ENCODE data around the gene DLGAP1. TPM values are rescaled to one million over a fixed set of nuclear protein-coding genes. Genes with fewer than 3 reads are reported as not detected.
"Not testable (repeated sequence)": the region's sequence is repeated elsewhere in the genome, so short reads cannot be mapped to it uniquely, and the experiment has no call there.

DLGAP1 gene
- polyA plus RNA-seq, 1 of the 3 experiments (the other 2 are of a cell fraction): not detected

DNA sequence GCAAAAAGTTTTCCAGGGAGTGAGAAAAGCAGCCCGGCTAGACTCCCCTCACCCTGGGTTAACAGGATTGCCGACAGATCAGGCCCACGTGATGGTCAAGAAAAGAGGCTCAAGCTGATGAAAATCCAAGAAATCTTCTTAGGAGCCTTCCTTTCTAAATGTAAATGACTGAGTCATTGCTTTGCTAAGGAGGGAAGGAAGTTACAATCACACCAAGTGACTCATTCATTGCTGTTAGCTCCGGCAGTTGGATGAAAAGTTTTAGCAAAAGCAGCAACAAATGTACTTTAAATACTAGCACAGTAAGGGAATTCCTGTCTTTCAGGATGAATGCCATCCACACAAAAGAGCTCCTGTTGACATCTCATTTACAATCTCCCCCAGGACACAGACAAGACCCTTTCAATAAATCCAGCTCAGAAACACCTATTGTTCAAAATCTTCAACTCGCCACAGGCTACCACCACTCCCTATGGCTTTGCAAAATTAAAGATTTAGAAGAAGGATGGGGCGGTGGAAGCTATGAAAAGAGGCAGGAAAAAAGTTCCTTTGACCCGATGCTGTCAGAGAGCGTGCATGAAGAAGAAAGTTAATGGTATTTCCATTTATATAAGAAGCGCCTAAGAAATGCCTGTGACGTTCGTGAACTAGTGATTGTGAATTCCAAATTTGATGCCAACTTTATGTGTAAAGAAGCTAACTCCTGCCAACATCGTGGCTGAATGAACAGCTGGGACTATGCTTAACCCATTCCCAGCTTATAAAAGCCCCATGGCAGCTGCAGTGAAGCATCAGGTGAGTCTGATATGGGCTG, 851.5 kb downstream of the DLGAP1 start (continued):
- peak; percentile 84 for TF ChIP-seq MAX (IDR thresholded peaks at IDR 0.05; ENCODE audit: low read depth)
- TF ChIP-seq MXI1 (IDR thresholded peaks at IDR 0.05; ENCODE audit: low read depth, low read length): no peak
- peak; percentile 22; the same call in 1 of the 2 replicates for TF ChIP-seq NFIC (IDR thresholded peaks at IDR 0.05; ENCODE audit: borderline replicate concordance)
- TF ChIP-seq GABPA (IDR thresholded peaks at IDR 0.05; ENCODE audit: low read depth): no peak
- no peak for TF ChIP-seq FOXJ3 (CRISPR knock-in tag; IDR thresholded peaks at IDR 0.05)
- peak; percentile 65 for TF ChIP-seq TCF12 (IDR thresholded peaks at IDR 0.05)
- TF ChIP-seq, protein P1, sequence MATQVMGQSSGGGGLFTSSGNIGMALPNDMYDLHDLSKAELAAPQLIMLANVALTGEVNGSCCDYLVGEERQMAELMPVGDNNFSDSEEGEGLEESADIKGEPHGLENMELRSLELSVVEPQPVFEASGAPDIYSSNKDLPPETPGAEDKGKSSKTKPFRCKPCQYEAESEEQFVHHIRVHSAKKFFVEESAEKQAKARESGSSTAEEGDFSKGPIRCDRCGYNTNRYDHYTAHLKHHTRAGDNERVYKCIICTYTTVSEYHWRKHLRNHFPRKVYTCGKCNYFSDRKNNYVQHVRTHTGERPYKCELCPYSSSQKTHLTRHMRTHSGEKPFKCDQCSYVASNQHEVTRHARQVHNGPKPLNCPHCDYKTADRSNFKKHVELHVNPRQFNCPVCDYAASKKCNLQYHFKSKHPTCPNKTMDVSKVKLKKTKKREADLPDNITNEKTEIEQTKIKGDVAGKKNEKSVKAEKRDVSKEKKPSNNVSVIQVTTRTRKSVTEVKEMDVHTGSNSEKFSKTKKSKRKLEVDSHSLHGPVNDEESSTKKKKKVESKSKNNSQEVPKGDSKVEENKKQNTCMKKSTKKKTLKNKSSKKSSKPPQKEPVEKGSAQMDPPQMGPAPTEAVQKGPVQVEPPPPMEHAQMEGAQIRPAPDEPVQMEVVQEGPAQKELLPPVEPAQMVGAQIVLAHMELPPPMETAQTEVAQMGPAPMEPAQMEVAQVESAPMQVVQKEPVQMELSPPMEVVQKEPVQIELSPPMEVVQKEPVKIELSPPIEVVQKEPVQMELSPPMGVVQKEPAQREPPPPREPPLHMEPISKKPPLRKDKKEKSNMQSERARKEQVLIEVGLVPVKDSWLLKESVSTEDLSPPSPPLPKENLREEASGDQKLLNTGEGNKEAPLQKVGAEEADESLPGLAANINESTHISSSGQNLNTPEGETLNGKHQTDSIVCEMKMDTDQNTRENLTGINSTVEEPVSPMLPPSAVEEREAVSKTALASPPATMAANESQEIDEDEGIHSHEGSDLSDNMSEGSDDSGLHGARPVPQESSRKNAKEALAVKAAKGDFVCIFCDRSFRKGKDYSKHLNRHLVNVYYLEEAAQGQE (IDR thresholded peaks at IDR 0.05; ENCODE audit: low read depth, low read length): no peak
- TF ChIP-seq, protein P2, sequence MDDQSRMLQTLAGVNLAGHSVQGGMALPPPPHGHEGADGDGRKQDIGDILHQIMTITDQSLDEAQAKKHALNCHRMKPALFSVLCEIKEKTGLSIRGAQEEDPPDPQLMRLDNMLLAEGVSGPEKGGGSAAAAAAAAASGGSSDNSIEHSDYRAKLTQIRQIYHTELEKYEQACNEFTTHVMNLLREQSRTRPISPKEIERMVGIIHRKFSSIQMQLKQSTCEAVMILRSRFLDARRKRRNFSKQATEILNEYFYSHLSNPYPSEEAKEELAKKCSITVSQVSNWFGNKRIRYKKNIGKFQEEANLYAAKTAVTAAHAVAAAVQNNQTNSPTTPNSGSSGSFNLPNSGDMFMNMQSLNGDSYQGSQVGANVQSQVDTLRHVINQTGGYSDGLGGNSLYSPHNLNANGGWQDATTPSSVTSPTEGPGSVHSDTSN (IDR thresholded peaks at IDR 0.05): peak; percentile 49

DNA sequence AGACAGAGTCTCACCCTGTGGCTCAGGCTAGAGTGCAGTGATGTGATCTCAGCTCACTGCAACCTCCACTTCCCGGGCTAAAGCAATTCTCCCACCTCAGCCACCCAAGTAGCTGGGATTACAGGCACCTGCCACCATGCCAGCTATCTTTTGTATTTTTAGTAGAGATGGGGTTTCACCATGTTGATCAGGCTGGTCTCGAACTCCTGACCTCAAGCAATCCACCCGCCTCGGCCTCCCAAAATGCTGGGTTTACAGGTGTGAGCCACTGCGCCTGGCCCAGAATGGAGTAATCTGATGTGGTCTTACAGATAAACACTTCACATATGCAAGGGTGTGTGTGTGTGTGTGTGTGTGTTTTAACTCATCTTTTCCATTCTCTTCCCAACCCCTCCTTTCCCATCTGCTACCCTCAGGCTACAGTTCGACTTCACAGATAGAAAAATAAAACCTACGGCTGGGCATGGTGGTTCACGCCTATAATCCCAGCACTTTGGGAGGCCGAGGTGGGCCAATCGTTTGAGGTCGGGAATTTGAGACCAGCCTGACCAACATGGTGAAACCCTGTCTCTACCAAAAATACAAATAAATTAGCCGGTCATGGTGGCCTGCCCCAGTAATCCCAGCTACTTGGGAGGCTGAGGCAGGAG, 853.9 kb downstream of the DLGAP1 start:
- POLR2A ChIA-PET; DNase-seq; H3K4me2 ChIP-seq; H3K36me3 ChIP-seq (replicated peaks in 1 of 2; ENCODE audit: control insufficient read depth in 1 of 2, insufficient read depth in 2 of 2, low read length in 1 of 2); H3K9ac ChIP-seq; H3K9me3 ChIP-seq; H3K9me2 ChIP-seq; H3K27me3 ChIP-seq (ENCODE audit: insufficient read depth); H3K4me3 ChIP-seq (ENCODE audit: low read depth in 2 of 2, low read length in 1 of 2); H2AFZ ChIP-seq (ENCODE audit: low read depth); H4K20me1 ChIP-seq (ENCODE audit: insufficient read depth): not testable (repeated sequence)
- Histone ChIP-seq H3K27ac (ENCODE audit: low read depth in 2 of 2, low read length in 1 of 2) (peak overlapping the region in 1 of 2 experiments; percentile 100; a peak in 1 of 4 replicates), H3K4me1 (ENCODE audit: control insufficient read depth in 1 of 2, insufficient read depth in 2 of 2, low read depth in 1 of 2, low read length in 1 of 2) (peaks cover 25 to 33% of the 10 kb centered on the region in 2 experiments), H3K79me2 (ENCODE audit: insufficient read depth) (peaks cover 27% of the 10 kb centered on the region), H3F3A (replicated peaks; ENCODE audit: insufficient read depth) (peaks cover 49% of the 10 kb centered on the region)
- CTCF ChIA-PET: interaction anchor here (1.3 to 1.7 kb wide), 5 partner anchors 11 to 146 kb away, joined by 3 to 6 read pairs (median 3); no protein-coding TSS in a partner anchor
- WGBS (ENCODE audit: low lambda C conversion rate): 92% methylated on average over 12 of the region's 12 CpGs
